Measurements from ENCODE around the gene LCORL.
A peak's percentile ranks its signal among the peaks of the same experiment; 100 is the strongest.
"Not testable (repeated sequence)": the region's sequence is repeated elsewhere in the genome, so short reads cannot be mapped to it uniquely, and the experiment has no call there.

The LCORL gene

GRCh38 chr4:17859793-17860406 is 161.7 kb downstream of the LCORL start:
- in situ Hi-C loops (cut with HindIII; ENCODE audit: low pct_unique_long_range_greater_than_20kb, low sequenced_read_pairs) = no loop called here
- no peak for DNase-seq (ENCODE audit: low read depth in 1 of 2, low spot score in 1 of 2)
- TF ChIP-seq JUND (IDR thresholded peaks at IDR 0.05; ENCODE audit: low read depth) = no peak

DNA sequence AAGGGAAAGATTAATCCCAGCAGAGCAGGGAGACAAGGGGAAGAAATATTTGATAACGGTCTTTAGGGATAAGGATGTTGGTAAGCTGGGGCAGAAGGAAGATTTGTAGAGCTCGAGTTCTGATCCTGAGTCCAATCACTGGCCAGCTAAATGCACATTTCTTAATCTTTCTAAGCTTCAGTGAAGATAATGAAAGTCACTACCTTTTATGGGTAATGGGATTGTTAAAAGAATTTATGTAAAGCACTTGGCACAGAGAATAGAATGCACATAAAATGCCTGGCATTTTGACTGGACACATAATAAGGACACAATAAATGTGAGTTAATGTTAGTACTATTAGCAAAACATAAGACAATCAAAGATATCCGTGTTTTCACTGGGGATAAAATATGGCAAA is 167.5 kb downstream of the LCORL start:
- in situ Hi-C loops (cut with HindIII; ENCODE audit: low pct_unique_long_range_greater_than_20kb, low sequenced_read_pairs) = no loop called here
- TF ChIP-seq JUND (IDR thresholded peaks at IDR 0.05; ENCODE audit: low read depth) = no peak
- no peak for DNase-seq (ENCODE audit: low read depth in 1 of 2, low spot score in 1 of 2)

DNA sequence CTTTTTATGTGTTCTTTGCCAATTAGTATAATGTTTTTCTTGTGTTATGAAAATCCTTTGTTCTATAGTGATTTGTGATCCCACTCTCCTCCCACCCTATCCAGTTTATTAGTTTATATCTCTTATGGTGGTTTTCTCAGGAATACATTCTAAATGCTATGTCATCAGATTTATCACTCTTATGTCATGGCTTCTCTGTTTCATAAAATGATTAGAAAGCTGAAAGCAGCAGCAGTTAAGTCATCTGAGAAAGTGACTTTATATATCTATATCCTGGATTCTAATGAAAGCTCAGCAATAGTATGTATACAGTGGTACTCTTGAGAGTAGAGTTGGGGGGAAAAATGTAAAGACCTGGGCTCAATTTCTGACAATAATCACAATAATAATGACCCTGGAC is 169.6 kb downstream of the LCORL start:
- TF ChIP-seq JUND (IDR thresholded peaks at IDR 0.05; ENCODE audit: low read depth) = no peak
- in situ Hi-C loops (cut with HindIII; ENCODE audit: low pct_unique_long_range_greater_than_20kb, low sequenced_read_pairs) = no loop called here
- no peak for DNase-seq (ENCODE audit: low read depth in 1 of 2, low spot score in 1 of 2)

GRCh38 chr4:17850295-17850694 is 171.3 kb downstream of the LCORL start:
- DNase-seq (ENCODE audit: low read depth in 1 of 2, low spot score in 1 of 2); in situ Hi-C loops (cut with HindIII; ENCODE audit: low pct_unique_long_range_greater_than_20kb, low sequenced_read_pairs): not testable (repeated sequence)

- TF ChIP-seq JUND (IDR thresholded peaks at IDR 0.05; ENCODE audit: low read depth) = no peak
- peak in 1 of 2 experiments; percentile 19 for DNase-seq (ENCODE audit: low read depth in 1 of 2, low spot score in 1 of 2)
- in situ Hi-C loops (cut with HindIII; ENCODE audit: low pct_unique_long_range_greater_than_20kb, low sequenced_read_pairs) = no loop called here
These were observed 175.3 kb downstream of the LCORL start for GRCh38 chr4:17846266-17846665.

DNA sequence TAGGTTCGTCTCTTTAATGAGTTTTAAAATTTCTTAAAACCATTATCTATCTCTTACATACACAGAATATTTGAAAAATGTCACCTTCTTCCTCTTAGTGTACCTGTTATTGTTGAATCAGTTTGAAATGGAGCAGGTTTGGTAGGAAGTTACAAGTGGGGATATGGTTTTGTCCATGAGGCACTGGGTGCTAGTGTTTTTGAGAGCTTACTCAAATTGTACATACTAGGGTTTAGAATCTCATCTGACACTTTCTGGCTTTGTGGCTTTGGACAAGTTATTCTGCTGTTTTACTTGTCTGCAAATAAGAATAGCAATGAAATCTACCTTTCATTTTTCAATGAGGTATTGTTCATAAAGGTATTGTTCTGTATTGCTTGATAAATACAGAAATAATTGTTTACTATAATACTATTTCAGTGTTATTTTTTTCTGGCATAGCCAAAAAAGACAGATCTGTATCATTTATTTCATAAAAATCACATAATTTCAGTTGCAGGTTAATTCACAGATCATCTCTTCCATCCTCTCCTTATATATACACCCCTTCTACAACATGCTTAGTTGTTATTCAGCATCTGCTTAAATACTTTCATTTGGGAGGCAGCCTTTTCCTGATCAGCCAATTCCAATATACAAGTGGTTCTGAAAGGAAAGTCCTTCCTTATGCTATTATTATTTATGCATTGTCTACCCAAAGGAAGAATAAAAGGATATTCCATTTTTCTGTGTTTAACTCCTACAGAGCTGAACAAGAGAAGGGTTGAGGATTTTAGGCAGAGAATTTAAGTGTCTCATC is 197.5 kb downstream of the LCORL start:
- no peak for TF ChIP-seq JUND (IDR thresholded peaks at IDR 0.05; ENCODE audit: low read depth)
- in situ Hi-C loops (cut with HindIII; ENCODE audit: low pct_unique_long_range_greater_than_20kb, low sequenced_read_pairs) = no loop called here
- no peak for DNase-seq (ENCODE audit: low read depth in 1 of 2, low spot score in 1 of 2)

DNA sequence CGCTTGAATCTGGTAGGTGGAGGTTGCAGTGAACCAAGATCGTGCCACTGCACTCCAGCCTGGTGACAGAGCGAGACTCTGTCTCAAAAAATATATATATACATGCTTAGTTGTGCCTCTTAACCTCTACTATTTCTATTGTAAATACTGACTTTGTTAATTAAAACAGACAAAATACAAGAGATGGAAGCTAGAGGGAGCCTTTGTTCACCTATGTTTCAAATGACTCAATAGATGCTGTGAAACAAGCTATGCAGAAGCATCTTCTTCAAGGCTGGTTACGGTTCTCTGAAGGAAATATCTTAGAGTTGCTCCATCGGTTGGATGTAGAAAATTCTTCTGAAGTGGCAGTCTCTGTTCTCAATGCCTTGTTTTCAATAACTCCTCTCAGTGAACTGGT is 204.5 kb downstream of the LCORL start:
- TF ChIP-seq JUND (IDR thresholded peaks at IDR 0.05; ENCODE audit: low read depth) = no peak
- in situ Hi-C loops (cut with HindIII; ENCODE audit: low pct_unique_long_range_greater_than_20kb, low sequenced_read_pairs) = no loop called here
- peak in 1 of 2 experiments; percentile 60 for DNase-seq (ENCODE audit: low read depth in 1 of 2, low spot score in 1 of 2)

DNA sequence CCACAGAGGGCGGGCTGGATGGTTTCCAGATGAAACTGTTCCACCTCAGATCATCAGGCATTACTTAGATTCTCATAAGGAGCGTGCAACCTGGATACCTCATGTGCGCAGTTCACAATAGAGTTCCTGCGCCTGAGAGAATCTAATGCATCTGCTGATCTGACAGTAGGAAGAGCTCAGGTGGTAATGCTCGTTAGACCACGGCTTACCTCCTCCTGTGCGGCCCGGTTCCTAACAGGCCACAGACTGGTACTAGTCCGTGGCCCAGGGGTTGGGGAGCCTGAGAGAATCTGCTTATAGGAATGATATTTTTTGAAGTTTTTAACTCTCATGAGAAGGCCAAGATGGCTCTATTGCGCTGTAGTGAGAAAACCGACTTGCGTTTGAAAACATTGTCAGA is 205.4 kb downstream of the LCORL start:
- in situ Hi-C loops (cut with HindIII; ENCODE audit: low pct_unique_long_range_greater_than_20kb, low sequenced_read_pairs) = no loop called here
- TF ChIP-seq JUND (IDR thresholded peaks at IDR 0.05; ENCODE audit: low read depth) = no peak
- DNase-seq (ENCODE audit: low read depth in 1 of 2, low spot score in 1 of 2) = no peak

DNA sequence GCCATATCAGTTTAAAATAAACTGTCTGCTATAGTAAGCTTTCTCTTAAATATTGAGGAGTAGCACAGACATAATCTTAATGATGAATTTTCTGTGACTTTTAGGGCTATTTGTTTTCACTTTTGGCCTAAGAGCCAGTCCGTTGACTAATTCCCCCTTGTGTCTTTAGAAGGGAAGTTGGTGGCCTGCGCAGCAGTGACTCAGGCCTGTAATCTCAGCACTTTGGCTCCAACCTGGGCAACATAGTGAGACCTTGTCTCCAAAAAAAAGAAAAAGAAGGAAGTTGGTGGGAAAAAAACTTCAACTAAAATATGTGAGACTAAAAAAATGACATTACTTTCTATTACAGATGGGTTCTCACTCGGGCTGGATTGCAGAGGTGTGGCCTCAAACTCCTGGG is 207.4 kb downstream of the LCORL start:
- in situ Hi-C loops (cut with HindIII; ENCODE audit: low pct_unique_long_range_greater_than_20kb, low sequenced_read_pairs) = no loop called here

DNA sequence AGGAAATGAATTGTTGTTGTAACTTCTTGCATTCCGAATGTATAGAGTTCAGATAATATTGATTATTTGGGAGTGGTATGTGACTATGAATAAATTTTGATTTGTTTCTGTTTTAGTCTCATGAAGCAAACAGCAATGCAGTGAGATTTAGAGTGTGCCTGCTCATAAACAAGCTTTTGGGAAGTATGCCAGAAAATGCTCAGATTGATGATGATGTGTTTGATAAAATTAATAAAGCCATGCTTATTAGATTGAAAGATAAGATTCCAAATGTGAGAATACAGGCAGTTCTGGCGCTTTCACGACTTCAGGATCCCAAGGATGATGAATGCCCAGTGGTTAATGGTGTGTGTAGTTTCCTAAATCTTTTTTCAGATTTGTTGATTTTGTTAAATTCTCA is 208.8 kb downstream of the LCORL start:
- in situ Hi-C loops (cut with HindIII; ENCODE audit: low pct_unique_long_range_greater_than_20kb, low sequenced_read_pairs) = no loop called here
- DNase-seq (ENCODE audit: low read depth in 1 of 2, low spot score in 1 of 2) = no peak

More for the DNA sequence above, 207.4 kb downstream of the LCORL start:
- no peak for DNase-seq (ENCODE audit: low read depth in 1 of 2, low spot score in 1 of 2)
- no peak for TF ChIP-seq JUND (IDR thresholded peaks at IDR 0.05; ENCODE audit: low read depth)

DNA sequence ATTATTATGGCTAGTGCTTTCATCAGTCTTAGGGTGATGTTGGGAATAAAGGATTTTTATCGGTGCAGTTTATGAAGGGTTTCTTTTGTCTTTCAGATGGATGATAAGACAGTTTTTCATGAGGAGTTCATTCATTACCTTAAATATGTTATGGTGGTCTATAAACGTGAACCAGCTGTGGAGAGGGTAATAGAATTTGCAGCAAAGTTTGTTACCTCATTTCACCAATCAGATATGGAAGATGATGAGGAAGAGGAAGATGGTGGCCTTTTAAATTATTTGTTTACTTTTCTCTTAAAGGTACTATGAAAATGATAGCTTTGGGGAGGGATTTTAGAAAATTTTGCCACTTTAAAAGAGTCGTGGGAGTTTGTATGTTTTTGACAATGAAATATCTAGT is 209.4 kb downstream of the LCORL start:
- DNase-seq (ENCODE audit: low read depth in 1 of 2, low spot score in 1 of 2) = no peak
- in situ Hi-C loops (cut with HindIII; ENCODE audit: low pct_unique_long_range_greater_than_20kb, low sequenced_read_pairs) = no loop called here
- no peak for TF ChIP-seq JUND (IDR thresholded peaks at IDR 0.05; ENCODE audit: low read depth)

More for the DNA sequence above, 208.8 kb downstream of the LCORL start:
- TF ChIP-seq JUND (IDR thresholded peaks at IDR 0.05; ENCODE audit: low read depth) = no peak

GRCh38 chr4:17811078-17811603 is 210.4 kb downstream of the LCORL start:
- no peak for DNase-seq (ENCODE audit: low read depth in 1 of 2, low spot score in 1 of 2)
- no peak for TF ChIP-seq JUND (IDR thresholded peaks at IDR 0.05; ENCODE audit: low read depth)
- in situ Hi-C loops (cut with HindIII; ENCODE audit: low pct_unique_long_range_greater_than_20kb, low sequenced_read_pairs) = no loop called here

All from T47D (cell line).